Measurements from ENCODE around the gene CPNE5. TPM values are rescaled to one million over a fixed set of nuclear protein-coding genes. Genes with fewer than 3 reads are reported as not detected.

Gene CPNE5
- polyA plus RNA-seq, 1 of the 3 experiments (the other 2 are of a cell fraction) = 0.30 TPM

- 0 out of 2 replicates have a peak, but pooled peaks cover 7% of the 10 kb centered on the region for H3K27me3 ChIP-seq (ENCODE audit: insufficient read depth)
- no peak overlapping the region for H2AFZ ChIP-seq (ENCODE audit: low read depth)
- H3K9me2 ChIP-seq = no peaks in the 10 kb centered on the region
- H3K79me2 ChIP-seq (ENCODE audit: insufficient read depth) = no peaks in the 10 kb centered on the region
- ChIA-PET CTCF (interaction anchor here (1.3 to 8.7 kb wide), 4 partner anchors 13 to 93 kb away, joined by 3 to 71 read pairs (median 34); no protein-coding TSS in a partner anchor), POLR2A (no interaction called here)
- no peak for DNase-seq
- no peaks in the 10 kb centered on the region for H3K36me3 ChIP-seq (replicated peaks in 1 of 2; ENCODE audit: control insufficient read depth in 1 of 2, insufficient read depth in 2 of 2, low read length in 1 of 2)
- TF ChIP-seq NFIC (IDR thresholded peaks at IDR 0.05; ENCODE audit: borderline replicate concordance) (no peak), CHD2 (IDR thresholded peaks at IDR 0.05; ENCODE audit: low read length, partially characterized antibody) (no peak), TEAD4 (IDR thresholded peaks at IDR 0.05; ENCODE audit: borderline replicate concordance, insufficient read depth) (no peak), RFX5 (IDR thresholded peaks at IDR 0.05; ENCODE audit: low read length) (no peak), IRF3 (IDR thresholded peaks at IDR 0.05; ENCODE audit: low read depth, low read length) (no peak), FOXJ3 (CRISPR knock-in tag; IDR thresholded peaks at IDR 0.05) (no peak), REST (IDR thresholded peaks at IDR 0.05; ENCODE audit: low read depth, low read length) (no peak), RAD21 (IDR thresholded peaks at IDR 0.05; ENCODE audit: low read length) (no peak), MXI1 (IDR thresholded peaks at IDR 0.05; ENCODE audit: low read depth, low read length) (no peak), CTCF (IDR thresholded peaks at IDR 0.05) (no peak), TCF12 (IDR thresholded peaks at IDR 0.05) (no peak), ZBTB33 (IDR thresholded peaks at IDR 0.05; ENCODE audit: borderline replicate concordance, low read depth) (no peak), PBX3 (IDR thresholded peaks at IDR 0.05) (no peak)
- no peaks in the 10 kb centered on the region for H3F3A ChIP-seq (replicated peaks; ENCODE audit: insufficient read depth)
- H3K4me1 ChIP-seq (ENCODE audit: control insufficient read depth in 1 of 2, insufficient read depth in 2 of 2, low read depth in 1 of 2, low read length in 1 of 2) = peaks cover 0 to 7% of the 10 kb centered on the region in 2 experiments; a peak in 1 of 4 replicates
- H3K4me3 ChIP-seq (ENCODE audit: low read depth in 2 of 2, low read length in 1 of 2) = no peak overlapping the region
- H3K9me3 ChIP-seq = no peaks in the 10 kb centered on the region
- H3K9ac ChIP-seq = no peak overlapping the region
- no peak overlapping the region for H3K27ac ChIP-seq (ENCODE audit: low read depth in 2 of 2, low read length in 1 of 2)
- 66% methylated on average over 11 of the region's 11 CpGs for WGBS (ENCODE audit: low lambda C conversion rate)
- no peaks in the 10 kb centered on the region for H4K20me1 ChIP-seq (ENCODE audit: insufficient read depth)
- H3K4me2 ChIP-seq = no peak overlapping the region
Observed at GRCh38 chr6:36780442-36781177, 58.6 kb downstream of the CPNE5 start.
